Esophagus squamous epithelium (tissue), 4 donors: ENCODE data around the gene SFXN1.

ENCODE experiments used
- CTCF ChIP-seq, 6 experiments: fragments of 450-650 bp in 4 of 6; fragments of 200-600 bp in 2 of 6; sonication (generic) in 2 of 6; IDR thresholded peaks; one replicate each; pipeline ENCODE4 v1.5.1; 2016 to 2019; ENCODE audit warnings: antibody characterized with exemption in 6 of 6, mild to moderate bottlenecking in 4 of 6, moderate library complexity in 4 of 6
- POLR2A ChIP-seq, 4 donors: fragments of 450-650 bp; IDR thresholded peaks; one replicate each; pipeline ENCODE4 v1.6.1; 2017; ENCODE audit warnings: antibody characterized with exemption in 4 of 4, mild to moderate bottlenecking in 4 of 4, moderate library complexity in 3 of 4

DNA sequence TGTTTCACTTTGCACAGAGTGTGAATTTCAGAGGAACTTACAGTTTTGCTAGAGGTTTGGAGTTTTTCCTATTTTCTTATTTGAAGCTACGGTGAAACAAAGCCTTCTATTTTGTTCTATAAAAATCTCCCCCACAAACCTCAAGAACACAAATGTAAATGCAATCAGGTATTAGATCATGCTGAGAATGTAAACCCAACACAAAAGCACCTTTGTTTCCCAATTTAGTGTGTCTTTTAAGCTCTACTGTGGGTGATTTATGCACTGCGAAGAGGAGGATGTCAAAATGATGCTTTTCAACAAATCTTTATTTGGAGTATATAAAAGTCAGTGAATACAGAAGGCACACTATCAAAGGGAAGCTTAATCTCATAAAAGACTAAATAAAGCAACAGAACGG is 30.1 kb upstream of the SFXN1 start:
- no peak for TF ChIP-seq POLR2A (IDR thresholded peaks at IDR 0.05)
- TF ChIP-seq CTCF (IDR thresholded peaks at IDR 0.05): no peak
